NB4 (cell line): ENCODE results near the gene CAMKMT.

ENCODE experiments used
- MYC ChIP-seq: IDR thresholded peaks from 2 replicates; pipeline ENCODE4 v1.6.1; 2011; ENCODE audit warnings: low read depth, low read length
- POLR2A ChIP-seq: IDR thresholded peaks from 2 replicates; pipeline ENCODE4 v1.6.1; 2011; ENCODE audit warnings: mild to moderate bottlenecking; ENCODE audit not compliant: insufficient read length; ENCODE audit errors: extremely low read depth
- TF ChIP-seq, protein P1 (sequence below): IDR thresholded peaks from one replicate; pipeline ENCODE4 v1.5.1; 2012; ENCODE audit warnings: low read depth, low read length
- TF ChIP-seq, protein P2 (sequence below): IDR thresholded peaks from 2 replicates; pipeline ENCODE4 v1.6.1; 2011; ENCODE audit warnings: low read depth, low read length

GRCh38 chr2:44799105-44799504, 437.4 kb downstream of the CAMKMT start:
- TF ChIP-seq, protein P1, sequence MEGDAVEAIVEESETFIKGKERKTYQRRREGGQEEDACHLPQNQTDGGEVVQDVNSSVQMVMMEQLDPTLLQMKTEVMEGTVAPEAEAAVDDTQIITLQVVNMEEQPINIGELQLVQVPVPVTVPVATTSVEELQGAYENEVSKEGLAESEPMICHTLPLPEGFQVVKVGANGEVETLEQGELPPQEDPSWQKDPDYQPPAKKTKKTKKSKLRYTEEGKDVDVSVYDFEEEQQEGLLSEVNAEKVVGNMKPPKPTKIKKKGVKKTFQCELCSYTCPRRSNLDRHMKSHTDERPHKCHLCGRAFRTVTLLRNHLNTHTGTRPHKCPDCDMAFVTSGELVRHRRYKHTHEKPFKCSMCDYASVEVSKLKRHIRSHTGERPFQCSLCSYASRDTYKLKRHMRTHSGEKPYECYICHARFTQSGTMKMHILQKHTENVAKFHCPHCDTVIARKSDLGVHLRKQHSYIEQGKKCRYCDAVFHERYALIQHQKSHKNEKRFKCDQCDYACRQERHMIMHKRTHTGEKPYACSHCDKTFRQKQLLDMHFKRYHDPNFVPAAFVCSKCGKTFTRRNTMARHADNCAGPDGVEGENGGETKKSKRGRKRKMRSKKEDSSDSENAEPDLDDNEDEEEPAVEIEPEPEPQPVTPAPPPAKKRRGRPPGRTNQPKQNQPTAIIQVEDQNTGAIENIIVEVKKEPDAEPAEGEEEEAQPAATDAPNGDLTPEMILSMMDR, result no peak
- TF ChIP-seq, protein P2, sequence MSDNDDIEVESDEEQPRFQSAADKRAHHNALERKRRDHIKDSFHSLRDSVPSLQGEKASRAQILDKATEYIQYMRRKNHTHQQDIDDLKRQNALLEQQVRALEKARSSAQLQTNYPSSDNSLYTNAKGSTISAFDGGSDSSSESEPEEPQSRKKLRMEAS, result no peak
- TF ChIP-seq MYC (no peak), POLR2A (no peak)
